ENCODE results near the gene ZFAND3. TPM values are rescaled to one million over a fixed set of nuclear protein-coding genes. Genes with fewer than 3 reads are reported as not detected.

ZFAND3 gene
- total and polyA plus RNA-seq, 2 donors (not counting 1 experiment from before 2014, with no cell fraction given): 13.5 to 58.3 TPM

DNA sequence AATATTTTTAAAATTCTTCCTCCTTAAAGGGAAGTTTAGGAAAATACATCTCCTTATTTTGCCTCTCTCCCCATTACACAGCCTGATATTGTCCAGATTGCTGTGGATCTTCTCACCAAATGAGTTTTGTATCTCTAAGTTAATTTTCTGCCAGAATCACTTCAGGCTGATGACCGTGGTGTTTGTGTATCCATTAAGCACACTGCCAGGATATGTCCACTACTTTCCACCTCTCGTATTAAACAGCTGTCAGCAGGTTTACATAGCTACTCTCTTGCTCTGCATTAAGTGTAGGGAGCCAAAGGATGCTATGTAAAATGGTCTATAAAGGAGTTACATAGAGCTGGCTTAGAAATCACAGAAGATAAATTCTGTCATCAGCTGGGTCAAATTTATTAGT lies 201.1 kb downstream of the ZFAND3 start:
- ChIA-PET POLR2A (no interaction called here), CTCF (interaction anchor here (3.5 kb wide), 1 partner anchor 13 kb away, joined by 23 read pairs; no protein-coding TSS in a partner anchor)
- H3K27me3 ChIP-seq (replicated peaks in 1 of 4; ENCODE audit: control extremely low read depth in 1 of 4, control insufficient read depth in 3 of 4, insufficient read depth in 4 of 4, low read length in 3 of 4): no peaks in the 10 kb centered on the region
- Mint-ChIP-seq H3K4me1 (peaks cover 43% of the 10 kb centered on the region), H3K27me3 (no peaks in the 10 kb centered on the region), H3K9me3 (ENCODE audit: insufficient read depth) (no peaks in the 10 kb centered on the region), H3K27ac (no peak overlapping the region), H3K4me3 (no peak overlapping the region)
- no peaks in the 10 kb centered on the region for H3K36me3 ChIP-seq (replicated peaks in 1 of 2; ENCODE audit: control extremely low read depth in 1 of 2, control insufficient read depth in 1 of 2, extremely low read depth in 1 of 2, insufficient read depth in 2 of 2, low read length in 1 of 2)
- no peak overlapping the region for H2AFZ ChIP-seq (ENCODE audit: insufficient read depth, low read depth, low read length, poor library complexity, severe bottlenecking)
- no peak for TF ChIP-seq EZH2 (IDR thresholded peaks at IDR 0.05; ENCODE audit: borderline replicate concordance, insufficient read depth, low read depth, low read length, poor library complexity, severe bottlenecking)
- TF ChIP-seq, protein P1, sequence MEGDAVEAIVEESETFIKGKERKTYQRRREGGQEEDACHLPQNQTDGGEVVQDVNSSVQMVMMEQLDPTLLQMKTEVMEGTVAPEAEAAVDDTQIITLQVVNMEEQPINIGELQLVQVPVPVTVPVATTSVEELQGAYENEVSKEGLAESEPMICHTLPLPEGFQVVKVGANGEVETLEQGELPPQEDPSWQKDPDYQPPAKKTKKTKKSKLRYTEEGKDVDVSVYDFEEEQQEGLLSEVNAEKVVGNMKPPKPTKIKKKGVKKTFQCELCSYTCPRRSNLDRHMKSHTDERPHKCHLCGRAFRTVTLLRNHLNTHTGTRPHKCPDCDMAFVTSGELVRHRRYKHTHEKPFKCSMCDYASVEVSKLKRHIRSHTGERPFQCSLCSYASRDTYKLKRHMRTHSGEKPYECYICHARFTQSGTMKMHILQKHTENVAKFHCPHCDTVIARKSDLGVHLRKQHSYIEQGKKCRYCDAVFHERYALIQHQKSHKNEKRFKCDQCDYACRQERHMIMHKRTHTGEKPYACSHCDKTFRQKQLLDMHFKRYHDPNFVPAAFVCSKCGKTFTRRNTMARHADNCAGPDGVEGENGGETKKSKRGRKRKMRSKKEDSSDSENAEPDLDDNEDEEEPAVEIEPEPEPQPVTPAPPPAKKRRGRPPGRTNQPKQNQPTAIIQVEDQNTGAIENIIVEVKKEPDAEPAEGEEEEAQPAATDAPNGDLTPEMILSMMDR (IDR thresholded peaks at IDR 0.05): no peak
- H3K9ac ChIP-seq (ENCODE audit: low read length): no peak overlapping the region
- ATAC-seq (ENCODE audit: low read depth): no peak
- peaks cover 47% of the 10 kb centered on the region for H3K79me2 ChIP-seq (ENCODE audit: control insufficient read depth, insufficient read depth, low read length)
- intact Hi-C loops (cut with micrococcal nuclease): loop anchor here (2.0 kb wide), 1 partner anchor 14 kb away; no protein-coding TSS in a partner anchor
- no peak overlapping the region for H3K4me3 ChIP-seq (ENCODE audit: control extremely low read depth in 1 of 5, extremely low read depth in 1 of 5, insufficient read depth in 1 of 5, low read depth in 2 of 5, low read length in 4 of 5)
- H3K27ac ChIP-seq (ENCODE audit: low read length in 2 of 2): no peak overlapping the region
- no CpG with 5 or more reads among the region's 2 CpGs for WGBS (ENCODE audit: insufficient coverage)
- no peak overlapping the region for H3K4me2 ChIP-seq (replicated peaks; ENCODE audit: low read depth, low read length, poor library complexity, severe bottlenecking)
- peaks cover 0 to 5% (median 3%) of the 10 kb centered on the region in 3 donors for H3K9me3 ChIP-seq (ENCODE audit: control extremely low read depth in 1 of 3, control insufficient read depth in 2 of 3, insufficient read depth in 1 of 3, low read length in 2 of 3)
- DNase-seq: no peak
- H4K20me1 ChIP-seq (ENCODE audit: control insufficient read depth, insufficient read depth, low read length, poor library complexity, severe bottlenecking): peaks cover 65% of the 10 kb centered on the region
- H3K4me1 ChIP-seq (ENCODE audit: control insufficient read depth in 2 of 2, insufficient read depth in 2 of 2, low read length in 2 of 2): peaks cover 4 to 10% of the 10 kb centered on the region in 2 donors

DNA sequence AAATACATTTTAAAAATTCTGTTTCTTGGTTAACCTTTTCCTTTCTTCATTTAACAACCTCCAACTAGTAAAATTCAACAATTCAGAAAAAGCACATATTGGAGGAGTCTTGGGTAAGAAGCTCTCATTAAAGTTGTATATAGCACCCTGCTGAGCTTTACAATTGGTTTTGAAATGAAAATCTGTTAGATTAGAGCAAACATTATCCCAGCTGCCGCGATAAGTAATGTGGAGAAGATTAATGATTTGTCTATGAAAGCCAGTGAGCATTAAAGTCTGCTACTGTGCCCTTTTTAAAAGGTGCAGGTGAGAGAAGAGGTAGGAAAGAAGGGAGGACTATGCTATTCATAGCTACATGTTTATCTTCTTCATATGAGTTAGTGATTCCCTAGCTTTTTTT lies 201.5 kb downstream of the ZFAND3 start:
- Mint-ChIP-seq H3K9me3 (ENCODE audit: insufficient read depth) (no peaks in the 10 kb centered on the region), H3K27ac (no peak overlapping the region), H3K27me3 (no peaks in the 10 kb centered on the region), H3K4me1 (peaks cover 42% of the 10 kb centered on the region), H3K4me3 (no peak overlapping the region)
- no CpG with 5 or more reads among the region's 2 CpGs for WGBS (ENCODE audit: insufficient coverage)
- intact Hi-C loops (cut with micrococcal nuclease): loop anchor here (2.0 kb wide), 1 partner anchor 14 kb away; no protein-coding TSS in a partner anchor
- Histone ChIP-seq H3K4me2 (replicated peaks; ENCODE audit: low read depth, low read length, poor library complexity, severe bottlenecking) (no peak overlapping the region), H3K36me3 (replicated peaks in 1 of 2; ENCODE audit: control extremely low read depth in 1 of 2, control insufficient read depth in 1 of 2, extremely low read depth in 1 of 2, insufficient read depth in 2 of 2, low read length in 1 of 2) (no peaks in the 10 kb centered on the region), H3K4me3 (ENCODE audit: control extremely low read depth in 1 of 5, extremely low read depth in 1 of 5, insufficient read depth in 1 of 5, low read depth in 2 of 5, low read length in 4 of 5) (no peak overlapping the region), H3K27me3 (replicated peaks in 1 of 4; ENCODE audit: control extremely low read depth in 1 of 4, control insufficient read depth in 3 of 4, insufficient read depth in 4 of 4, low read length in 3 of 4) (no peaks in the 10 kb centered on the region), H3K79me2 (ENCODE audit: control insufficient read depth, insufficient read depth, low read length) (peaks cover 49% of the 10 kb centered on the region), H2AFZ (ENCODE audit: insufficient read depth, low read depth, low read length, poor library complexity, severe bottlenecking) (no peak overlapping the region), H3K9me3 (ENCODE audit: control extremely low read depth in 1 of 3, control insufficient read depth in 2 of 3, insufficient read depth in 1 of 3, low read length in 2 of 3) (peaks cover 0 to 5% (median 3%) of the 10 kb centered on the region in 3 donors), H3K27ac (ENCODE audit: low read length in 2 of 2) (no peak overlapping the region), H3K4me1 (ENCODE audit: control insufficient read depth in 2 of 2, insufficient read depth in 2 of 2, low read length in 2 of 2) (peaks cover 4 to 10% of the 10 kb centered on the region in 2 donors), H4K20me1 (ENCODE audit: control insufficient read depth, insufficient read depth, low read length, poor library complexity, severe bottlenecking) (peaks cover 67% of the 10 kb centered on the region), H3K9ac (ENCODE audit: low read length) (no peak overlapping the region)
- ChIA-PET CTCF (interaction anchor here (3.5 kb wide), 1 partner anchor 13 kb away, joined by 23 read pairs; no protein-coding TSS in a partner anchor), POLR2A (no interaction called here)
- ATAC-seq (ENCODE audit: low read depth) (no peak), DNase-seq (no peak)
- TF ChIP-seq, protein P1 (IDR thresholded peaks at IDR 0.05): no peak
- no peak for TF ChIP-seq EZH2 (IDR thresholded peaks at IDR 0.05; ENCODE audit: borderline replicate concordance, insufficient read depth, low read depth, low read length, poor library complexity, severe bottlenecking)
